Suprapubic skin (tissue), 4 donors: Measurements from ENCODE around the gene NPTX1.

ENCODE experiments used
- POLR2A ChIP-seq, 2 donors: fragments of 450-650 bp; IDR thresholded peaks; one replicate each; pipeline ENCODE4 v1.6.1; 2017; ENCODE audit warnings: antibody characterized with exemption in 2 of 2, mild to moderate bottlenecking in 2 of 2, moderate library complexity in 2 of 2
- POLR2AphosphoS5 ChIP-seq, 3 donors: sonication (generic); formaldehyde crosslinking; IDR thresholded peaks; one replicate each; pipeline ENCODE4 v1.6.1; 2017; ENCODE audit warnings: antibody characterized with exemption in 3 of 3

- TF ChIP-seq POLR2AphosphoS5 (IDR thresholded peaks at IDR 0.05) (no peak), POLR2A (IDR thresholded peaks at IDR 0.05) (no peak)
Observed at GRCh38 chr17:80503921-80504320, 27.5 kb upstream of the NPTX1 start.
